ENCODE results near the gene TCF7L1. TPM values are rescaled to one million over a fixed set of nuclear protein-coding genes. Genes with fewer than 3 reads are reported as not detected.
A peak's percentile ranks its signal among the peaks of the same experiment; 100 is the strongest.
"Not testable (repeated sequence)": the region's sequence is repeated elsewhere in the genome, so short reads cannot be mapped to it uniquely, and the experiment has no call there.

TCF7L1 gene
- polyA plus RNA-seq, 4 donors: 0.45 to 18.5 (median 3.2) TPM

DNA sequence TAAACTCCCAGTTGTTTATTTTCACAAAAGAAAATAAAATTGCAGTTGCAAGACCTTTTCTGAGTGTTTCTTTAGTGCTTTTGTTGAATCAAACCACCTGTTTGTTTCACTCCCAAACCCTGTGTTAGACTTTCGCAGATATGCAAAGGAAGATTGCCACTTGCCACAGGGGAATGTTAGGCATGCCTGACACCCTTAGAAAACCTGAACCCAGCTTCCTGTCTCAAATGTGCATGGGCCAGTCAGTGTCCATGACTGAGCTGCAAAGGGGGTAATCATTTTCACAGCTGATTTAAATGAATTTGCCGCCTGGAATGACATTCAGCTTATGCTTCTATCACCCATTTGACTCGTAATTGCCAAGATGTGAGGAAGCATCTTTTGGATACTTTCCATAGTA is 177.1 kb downstream of the TCF7L1 start:
- peaks cover 0 to 61% (median 4%) of the 10 kb centered on the region in 3 donors for H3K36me3 ChIP-seq (ENCODE audit: control insufficient read depth in 3 of 3, insufficient read depth in 2 of 3, low read depth in 1 of 3, low read length in 3 of 3)
- WGBS, 3 donors: 78 to 84% (median 84%) methylated on average over 3 of the region's 3 CpGs
- FAIRE-seq (no peak), DNase-seq (no peak)
- no peak overlapping the region for H3K4me3 ChIP-seq (ENCODE audit: low read depth in 1 of 3, low read length in 3 of 3)
- H3K4me1 ChIP-seq (ENCODE audit: control insufficient read depth in 3 of 3, insufficient read depth in 2 of 3, low read depth in 1 of 3, low read length in 2 of 3): peaks cover 5 to 34% (median 12%) of the 10 kb centered on the region in 3 donors
- H3K9me3 ChIP-seq (ENCODE audit: control insufficient read depth in 2 of 2, insufficient read depth in 1 of 2, low read depth in 1 of 2, low read length in 1 of 2): no peaks in the 10 kb centered on the region
- H3K27me3 ChIP-seq (ENCODE audit: control insufficient read depth in 3 of 3, insufficient read depth in 3 of 3, low read length in 3 of 3): no peaks in the 10 kb centered on the region
- no peak overlapping the region for H3K27ac ChIP-seq (ENCODE audit: low read depth in 1 of 3, low read length in 2 of 3)

- FAIRE-seq (no peak), DNase-seq (no peak)
- Histone ChIP-seq H3K27ac (ENCODE audit: low read depth in 1 of 3, low read length in 2 of 3) (no peak overlapping the region), H3K36me3 (ENCODE audit: control insufficient read depth in 3 of 3, insufficient read depth in 2 of 3, low read depth in 1 of 3, low read length in 3 of 3) (peaks cover 3 to 62% (median 11%) of the 10 kb centered on the region in 3 donors), H3K9me3 (ENCODE audit: control insufficient read depth in 2 of 2, insufficient read depth in 1 of 2, low read depth in 1 of 2, low read length in 1 of 2) (no peaks in the 10 kb centered on the region), H3K4me3 (ENCODE audit: low read depth in 1 of 3, low read length in 3 of 3) (no peak overlapping the region), H3K27me3 (ENCODE audit: control insufficient read depth in 3 of 3, insufficient read depth in 3 of 3, low read length in 3 of 3) (no peaks in the 10 kb centered on the region), H3K4me1 (ENCODE audit: control insufficient read depth in 3 of 3, insufficient read depth in 2 of 3, low read depth in 1 of 3, low read length in 2 of 3) (peaks cover 5 to 27% (median 10%) of the 10 kb centered on the region in 3 donors)
- 87 to 89% (median 87%) methylated on average over 7 of the region's 7 CpGs for WGBS, 3 donors
Measured at GRCh38 chr2:85312404-85312803, 179.2 kb downstream of the TCF7L1 start.

- 48 to 75% (median 56%) methylated on average over 10 of the region's 10 CpGs for WGBS, 3 donors
- Histone ChIP-seq H3K27ac (ENCODE audit: low read depth in 1 of 3, low read length in 2 of 3) (peak overlapping the region in 2 of 3 donors; percentile 34 to 66), H3K36me3 (ENCODE audit: control insufficient read depth in 3 of 3, insufficient read depth in 2 of 3, low read depth in 1 of 3, low read length in 3 of 3) (peaks cover 8 to 62% (median 16%) of the 10 kb centered on the region in 3 donors), H3K4me1 (ENCODE audit: control insufficient read depth in 3 of 3, insufficient read depth in 2 of 3, low read depth in 1 of 3, low read length in 2 of 3) (peaks cover 0 to 8% (median 2%) of the 10 kb centered on the region in 3 donors), H3K27me3 (ENCODE audit: control insufficient read depth in 3 of 3, insufficient read depth in 3 of 3, low read length in 3 of 3) (no peaks in the 10 kb centered on the region), H3K9me3 (ENCODE audit: control insufficient read depth in 2 of 2, insufficient read depth in 1 of 2, low read depth in 1 of 2, low read length in 1 of 2) (no peaks in the 10 kb centered on the region), H3K4me3 (ENCODE audit: low read depth in 1 of 3, low read length in 3 of 3) (no peak overlapping the region)
- DNase-seq (peak in 1 of 2 donors; percentile 82), FAIRE-seq (no peak)
Measured at GRCh38 chr2:85314884-85315242, 181.7 kb downstream of the TCF7L1 start.

GRCh38 chr2:85315921-85316320 is 182.7 kb downstream of the TCF7L1 start:
- H3K36me3 ChIP-seq (ENCODE audit: control insufficient read depth in 3 of 3, insufficient read depth in 2 of 3, low read depth in 1 of 3, low read length in 3 of 3): peaks cover 13 to 58% (median 24%) of the 10 kb centered on the region in 3 donors
- H3K27ac ChIP-seq (ENCODE audit: low read depth in 1 of 3, low read length in 2 of 3); H3K9me3 ChIP-seq (ENCODE audit: control insufficient read depth in 2 of 2, insufficient read depth in 1 of 2, low read depth in 1 of 2, low read length in 1 of 2); FAIRE-seq; H3K27me3 ChIP-seq (ENCODE audit: control insufficient read depth in 3 of 3, insufficient read depth in 3 of 3, low read length in 3 of 3); H3K4me1 ChIP-seq (ENCODE audit: control insufficient read depth in 3 of 3, insufficient read depth in 2 of 3, low read depth in 1 of 3, low read length in 2 of 3); H3K4me3 ChIP-seq (ENCODE audit: low read depth in 1 of 3, low read length in 3 of 3); DNase-seq: not testable (repeated sequence)
- 67 to 77% methylated on average over 3 to 5 of the region's 5 CpGs; no CpG with 5 or more reads in 1 of the 3 donors for WGBS, 3 donors

- WGBS, 3 donors: 61 to 79% (median 71%) methylated on average over 11 of the region's 11 CpGs
- Histone ChIP-seq H3K9me3 (ENCODE audit: control insufficient read depth in 2 of 2, insufficient read depth in 1 of 2, low read depth in 1 of 2, low read length in 1 of 2) (no peaks in the 10 kb centered on the region), H3K36me3 (ENCODE audit: control insufficient read depth in 3 of 3, insufficient read depth in 2 of 3, low read depth in 1 of 3, low read length in 3 of 3) (peaks cover 25 to 65% (median 25%) of the 10 kb centered on the region in 3 donors), H3K27ac (ENCODE audit: low read depth in 1 of 3, low read length in 2 of 3) (peak overlapping the region in 1 of 3 donors; percentile 42), H3K27me3 (ENCODE audit: control insufficient read depth in 3 of 3, insufficient read depth in 3 of 3, low read length in 3 of 3) (no peaks in the 10 kb centered on the region), H3K4me1 (ENCODE audit: control insufficient read depth in 3 of 3, insufficient read depth in 2 of 3, low read depth in 1 of 3, low read length in 2 of 3) (peaks cover 2 to 12% (median 5%) of the 10 kb centered on the region in 3 donors), H3K4me3 (ENCODE audit: low read depth in 1 of 3, low read length in 3 of 3) (no peak overlapping the region)
- DNase-seq (no peak), FAIRE-seq (no peak)
Measured at GRCh38 chr2:85318222-85319074, 185.3 kb downstream of the TCF7L1 start.

- Histone ChIP-seq H3K4me3 (ENCODE audit: low read depth in 1 of 3, low read length in 3 of 3) (no peak overlapping the region), H3K9me3 (ENCODE audit: control insufficient read depth in 2 of 2, insufficient read depth in 1 of 2, low read depth in 1 of 2, low read length in 1 of 2) (no peaks in the 10 kb centered on the region), H3K36me3 (ENCODE audit: control insufficient read depth in 3 of 3, insufficient read depth in 2 of 3, low read depth in 1 of 3, low read length in 3 of 3) (peaks cover 28 to 60% (median 32%) of the 10 kb centered on the region in 3 donors), H3K4me1 (ENCODE audit: control insufficient read depth in 3 of 3, insufficient read depth in 2 of 3, low read depth in 1 of 3, low read length in 2 of 3) (peaks cover 6 to 18% (median 7%) of the 10 kb centered on the region in 3 donors), H3K27me3 (ENCODE audit: control insufficient read depth in 3 of 3, insufficient read depth in 3 of 3, low read length in 3 of 3) (no peaks in the 10 kb centered on the region), H3K27ac (ENCODE audit: low read depth in 1 of 3, low read length in 2 of 3) (no peak overlapping the region)
- 89 to 96% (median 95%) methylated on average over 4 of the region's 4 CpGs for WGBS, 3 donors
- FAIRE-seq: no peak
- DNase-seq: no peak
Measured at GRCh38 chr2:85319796-85320195, 186.6 kb downstream of the TCF7L1 start.

DNA sequence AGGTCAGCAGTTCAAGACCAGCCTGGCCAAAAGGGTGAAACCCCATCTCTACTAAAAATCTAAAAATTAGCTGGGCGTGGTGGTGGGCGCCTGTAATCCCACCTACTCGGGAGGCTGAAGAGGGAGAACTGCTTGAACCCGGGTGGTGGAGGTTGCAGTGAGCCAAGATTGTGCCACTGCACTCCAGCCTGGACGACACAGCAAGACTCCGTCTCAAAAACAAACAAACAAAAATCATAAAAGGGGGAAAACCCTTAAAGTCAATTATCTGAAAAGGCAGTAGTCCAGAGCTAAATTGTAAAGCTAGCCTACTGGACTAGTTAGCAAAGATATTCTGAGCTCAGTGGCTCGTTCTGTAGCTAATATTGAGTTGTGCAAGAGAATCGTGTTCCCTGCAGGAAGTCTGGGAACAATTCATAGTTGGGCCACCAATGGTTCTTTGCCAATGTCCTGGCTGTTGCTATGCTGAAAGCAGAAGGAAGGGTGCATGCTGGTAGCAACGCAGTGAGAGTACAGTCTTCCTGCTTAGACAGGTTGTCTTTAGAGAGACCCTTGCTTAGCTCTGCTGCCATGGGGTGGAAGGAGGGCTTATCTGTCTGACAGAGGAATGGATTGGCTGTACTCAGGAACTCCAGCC is 190.3 kb downstream of the TCF7L1 start:
- no peak for DNase-seq
- no peak for FAIRE-seq
- Histone ChIP-seq H3K27me3 (ENCODE audit: control insufficient read depth in 3 of 3, insufficient read depth in 3 of 3, low read length in 3 of 3) (no peaks in the 10 kb centered on the region), H3K9me3 (ENCODE audit: control insufficient read depth in 2 of 2, insufficient read depth in 1 of 2, low read depth in 1 of 2, low read length in 1 of 2) (no peaks in the 10 kb centered on the region), H3K4me3 (ENCODE audit: low read depth in 1 of 3, low read length in 3 of 3) (peak overlapping the region in 1 of 3 donors; percentile 1), H3K27ac (ENCODE audit: low read depth in 1 of 3, low read length in 2 of 3) (peak overlapping the region; percentile 42 to 96 (median 57)), H3K4me1 (ENCODE audit: control insufficient read depth in 3 of 3, insufficient read depth in 2 of 3, low read depth in 1 of 3, low read length in 2 of 3) (peaks cover 4 to 15% (median 7%) of the 10 kb centered on the region in 3 donors), H3K36me3 (ENCODE audit: control insufficient read depth in 3 of 3, insufficient read depth in 2 of 3, low read depth in 1 of 3, low read length in 3 of 3) (peaks cover 19 to 48% (median 29%) of the 10 kb centered on the region in 3 donors)
- WGBS, 3 donors: 62 to 72% (median 64%) methylated on average over 9 of the region's 9 CpGs

DNA sequence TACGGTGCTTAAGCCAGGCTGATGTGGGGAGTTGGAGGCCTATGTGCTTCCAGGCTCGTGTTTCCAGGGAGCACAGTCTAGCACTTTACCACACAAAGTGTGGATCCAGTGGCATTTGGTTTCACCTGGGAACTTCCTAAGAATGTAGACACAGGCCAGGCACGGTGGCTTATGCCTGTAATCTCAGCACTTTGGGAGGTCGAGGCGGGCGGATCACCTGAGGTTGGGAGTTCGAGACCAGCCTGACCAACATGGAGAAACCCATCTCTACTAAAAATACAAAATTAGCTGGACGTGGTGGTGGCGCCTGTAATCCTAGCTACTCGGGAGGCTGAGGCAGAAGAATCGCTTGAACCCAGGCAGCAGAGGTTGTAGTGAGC is 190.8 kb downstream of the TCF7L1 start:
- 50 to 85% (median 63%) methylated on average over 9 to 11 of the region's 11 CpGs for WGBS, 3 donors
- Histone ChIP-seq H3K36me3 (ENCODE audit: control insufficient read depth in 3 of 3, insufficient read depth in 2 of 3, low read depth in 1 of 3, low read length in 3 of 3) (peaks cover 19 to 43% (median 27%) of the 10 kb centered on the region in 3 donors), H3K27ac (ENCODE audit: low read depth in 1 of 3, low read length in 2 of 3) (peak overlapping the region; percentile 42 to 96 (median 57)), H3K4me3 (ENCODE audit: low read depth in 1 of 3, low read length in 3 of 3) (peak overlapping the region in 1 of 3 donors; percentile 1), H3K4me1 (ENCODE audit: control insufficient read depth in 3 of 3, insufficient read depth in 2 of 3, low read depth in 1 of 3, low read length in 2 of 3) (peaks cover 4 to 15% (median 7%) of the 10 kb centered on the region in 3 donors)
- DNase-seq; H3K9me3 ChIP-seq (ENCODE audit: control insufficient read depth in 2 of 2, insufficient read depth in 1 of 2, low read depth in 1 of 2, low read length in 1 of 2); FAIRE-seq; H3K27me3 ChIP-seq (ENCODE audit: control insufficient read depth in 3 of 3, insufficient read depth in 3 of 3, low read length in 3 of 3): not testable (repeated sequence)
